Vagina (tissue), 2 donors: ENCODE data around the gene SUPT6H.

Experiments
- POLR2A ChIP-seq, 2 donors: fragments of 450-650 bp; IDR thresholded peaks; one replicate each; pipeline ENCODE4 v1.6.1; 2017; ENCODE audit warnings: antibody characterized with exemption in 2 of 2, mild to moderate bottlenecking in 2 of 2, moderate library complexity in 2 of 2
- POLR2AphosphoS5 ChIP-seq, 2 donors: sonication (generic); formaldehyde crosslinking; IDR thresholded peaks; one replicate each; pipeline ENCODE4 v1.9.0; 2017; ENCODE audit warnings: antibody characterized with exemption in 2 of 2, mild to moderate bottlenecking in 2 of 2, low read depth in 1 of 2; ENCODE audit not compliant: insufficient read depth in 1 of 2
- TF ChIP-seq, protein P1 (sequence below), 3 experiments: fragments of 450-650 bp in 2 of 3; fragments of 200-600 bp in 1 of 3; sonication (generic) in 1 of 3; IDR thresholded peaks; one replicate each; pipeline ENCODE4 v1.5.1; 2017 to 2019; ENCODE audit warnings: antibody characterized with exemption in 3 of 3, mild to moderate bottlenecking in 2 of 3, moderate library complexity in 2 of 3

DNA sequence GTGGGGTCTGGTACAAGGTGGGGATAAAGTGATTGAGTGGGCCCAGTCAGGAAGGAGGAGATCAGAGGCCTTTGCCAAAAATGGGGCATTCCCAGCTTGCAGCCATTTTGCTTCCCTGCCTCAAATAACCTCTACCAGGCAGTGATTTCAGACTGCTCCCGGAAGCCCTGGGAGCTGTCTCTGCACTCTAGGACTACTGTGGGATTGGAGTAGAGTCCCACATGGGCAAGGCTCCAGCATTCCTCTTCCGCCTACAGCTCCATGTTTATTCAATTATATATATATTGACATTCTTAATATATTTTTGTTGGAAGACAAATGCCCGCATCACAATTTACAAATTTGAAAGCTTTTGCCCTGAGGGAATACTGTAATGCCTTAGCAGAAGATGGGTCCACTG, 13.5 kb downstream of the SUPT6H start:
- TF ChIP-seq, protein P1, sequence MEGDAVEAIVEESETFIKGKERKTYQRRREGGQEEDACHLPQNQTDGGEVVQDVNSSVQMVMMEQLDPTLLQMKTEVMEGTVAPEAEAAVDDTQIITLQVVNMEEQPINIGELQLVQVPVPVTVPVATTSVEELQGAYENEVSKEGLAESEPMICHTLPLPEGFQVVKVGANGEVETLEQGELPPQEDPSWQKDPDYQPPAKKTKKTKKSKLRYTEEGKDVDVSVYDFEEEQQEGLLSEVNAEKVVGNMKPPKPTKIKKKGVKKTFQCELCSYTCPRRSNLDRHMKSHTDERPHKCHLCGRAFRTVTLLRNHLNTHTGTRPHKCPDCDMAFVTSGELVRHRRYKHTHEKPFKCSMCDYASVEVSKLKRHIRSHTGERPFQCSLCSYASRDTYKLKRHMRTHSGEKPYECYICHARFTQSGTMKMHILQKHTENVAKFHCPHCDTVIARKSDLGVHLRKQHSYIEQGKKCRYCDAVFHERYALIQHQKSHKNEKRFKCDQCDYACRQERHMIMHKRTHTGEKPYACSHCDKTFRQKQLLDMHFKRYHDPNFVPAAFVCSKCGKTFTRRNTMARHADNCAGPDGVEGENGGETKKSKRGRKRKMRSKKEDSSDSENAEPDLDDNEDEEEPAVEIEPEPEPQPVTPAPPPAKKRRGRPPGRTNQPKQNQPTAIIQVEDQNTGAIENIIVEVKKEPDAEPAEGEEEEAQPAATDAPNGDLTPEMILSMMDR (IDR thresholded peaks at IDR 0.05), result no peak
- TF ChIP-seq POLR2A (IDR thresholded peaks at IDR 0.05) (no peak), POLR2AphosphoS5 (IDR thresholded peaks at IDR 0.05; ENCODE audit: insufficient read depth in 1 of 2, low read depth in 1 of 2) (no peak)
